Neuron (in vitro differentiated cells): ENCODE results near the gene MEIS1.

Source experiments
- H2AFZ ChIP-seq: one replicate; pipeline ENCODE4 v1.6.1; 2013; ENCODE audit warnings: low read depth, mild to moderate bottlenecking, inconsistent platforms, low read length, moderate library complexity
- H3K27me3 ChIP-seq: one replicate; pipeline ENCODE4 v1.6.1; 2013; ENCODE audit warnings: low read length; ENCODE audit not compliant: insufficient read depth
- H3K36me3 ChIP-seq: one replicate; pipeline ENCODE4 v1.6.1; 2013; ENCODE audit warnings: low read length; ENCODE audit not compliant: insufficient read depth
- H3K4me1 ChIP-seq: one replicate; pipeline ENCODE4 v1.6.1; 2013; ENCODE audit warnings: low read length; ENCODE audit not compliant: insufficient read depth
- H3K4me3 ChIP-seq: 2 replicates; pipeline ENCODE4 v1.5.1; 2013; ENCODE audit warnings: mild to moderate bottlenecking, low read length, moderate library complexity
- H3K9me3 ChIP-seq: one replicate; pipeline ENCODE4 v1.6.1; 2013; ENCODE audit warnings: low read length

The MEIS1 gene

DNA sequence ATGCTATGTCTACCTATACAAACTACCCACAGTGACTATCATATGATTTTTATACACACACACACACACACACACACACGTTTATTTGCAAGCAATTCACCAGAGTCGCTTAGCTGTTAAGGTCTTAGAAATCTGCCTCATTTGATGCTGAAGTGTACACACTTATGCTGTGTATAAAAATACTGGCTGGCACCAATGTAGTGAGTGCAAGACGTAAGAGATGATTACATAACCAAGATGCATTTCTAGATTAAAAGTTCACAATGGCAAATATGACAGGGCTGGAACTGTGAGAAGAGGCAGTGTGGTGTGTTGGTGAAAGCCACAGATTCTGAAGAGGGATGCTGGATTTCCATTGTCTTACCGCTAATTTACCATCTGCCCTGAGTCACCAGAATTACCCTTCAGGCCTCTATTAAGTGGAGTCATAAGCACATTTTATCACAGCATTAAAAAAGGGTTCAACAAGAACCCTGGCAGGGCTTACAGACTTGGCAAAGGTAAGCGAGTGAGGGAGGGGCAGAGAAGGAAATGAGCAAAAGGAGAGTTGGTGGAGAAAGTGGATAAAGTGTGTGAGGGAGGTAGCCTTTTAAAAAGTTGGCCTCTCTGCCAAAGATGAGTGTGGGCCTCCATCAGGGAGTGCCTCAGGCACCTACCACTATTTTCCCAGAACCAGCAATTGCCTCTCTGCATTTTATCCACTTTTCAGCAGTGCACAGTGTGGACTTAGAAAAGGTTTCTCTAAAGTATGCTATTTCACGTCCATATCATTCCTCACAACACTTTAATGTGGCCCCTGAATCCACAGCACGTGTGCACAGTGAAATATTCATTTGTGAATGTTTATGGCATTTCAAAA lies 21.5 kb downstream of the MEIS1 start:
- no peak overlapping the region for H2AFZ ChIP-seq

DNA sequence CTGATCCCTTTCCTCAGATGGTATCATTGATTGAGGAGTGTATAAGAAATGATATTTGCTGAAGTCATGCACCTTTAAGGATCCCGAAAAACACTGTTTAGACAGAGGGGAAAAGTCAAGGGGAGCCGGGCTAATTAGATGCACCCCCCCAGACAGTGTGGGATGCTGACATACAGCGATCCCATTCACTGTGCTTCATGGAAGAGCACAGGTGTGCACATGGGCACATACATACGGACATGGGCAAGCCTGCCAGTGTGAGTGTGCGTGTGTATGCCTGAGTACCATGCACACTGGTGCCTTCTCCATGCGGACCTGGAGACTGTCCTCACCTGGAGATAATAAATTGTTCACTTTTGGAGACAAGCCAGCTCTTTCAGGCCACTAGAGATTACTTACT lies 22.6 kb downstream of the MEIS1 start:
- Histone ChIP-seq H2AFZ (no peak overlapping the region), H3K4me1 (peaks cover 30% of the 10 kb centered on the region), H3K9me3 (no peaks in the 10 kb centered on the region), H3K4me3 (no peak overlapping the region), H3K27me3 (no peaks in the 10 kb centered on the region), H3K36me3 (peaks cover 37% of the 10 kb centered on the region)

More for the DNA sequence above, 21.5 kb downstream of the MEIS1 start:
- no peak overlapping the region for H3K4me3 ChIP-seq
- peaks cover 22% of the 10 kb centered on the region for H3K4me1 ChIP-seq
- H3K27me3 ChIP-seq: no peaks in the 10 kb centered on the region
- H3K9me3 ChIP-seq: no peaks in the 10 kb centered on the region
- peaks cover 39% of the 10 kb centered on the region for H3K36me3 ChIP-seq

DNA sequence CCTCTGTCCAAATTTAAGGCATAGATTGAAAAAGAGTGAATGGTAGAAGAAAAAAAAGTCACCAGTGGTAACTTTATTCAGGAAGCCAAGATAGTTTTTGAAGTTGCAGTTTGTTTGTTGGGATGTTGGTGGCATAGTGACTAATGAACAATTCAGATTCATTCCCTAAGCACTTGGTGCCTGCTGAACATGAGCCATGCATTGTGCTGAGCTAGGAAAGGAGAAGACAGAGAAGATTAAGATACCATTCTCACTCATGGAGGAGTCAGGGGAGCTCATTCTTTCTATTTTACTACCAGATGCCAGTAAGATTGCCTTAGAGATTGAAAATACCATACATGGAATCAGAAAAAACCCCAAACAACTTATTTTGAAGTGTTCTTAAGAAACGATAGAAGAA lies 25.1 kb downstream of the MEIS1 start:
- peaks cover 42% of the 10 kb centered on the region for H3K4me1 ChIP-seq
- H3K36me3 ChIP-seq: peaks cover 50% of the 10 kb centered on the region

DNA sequence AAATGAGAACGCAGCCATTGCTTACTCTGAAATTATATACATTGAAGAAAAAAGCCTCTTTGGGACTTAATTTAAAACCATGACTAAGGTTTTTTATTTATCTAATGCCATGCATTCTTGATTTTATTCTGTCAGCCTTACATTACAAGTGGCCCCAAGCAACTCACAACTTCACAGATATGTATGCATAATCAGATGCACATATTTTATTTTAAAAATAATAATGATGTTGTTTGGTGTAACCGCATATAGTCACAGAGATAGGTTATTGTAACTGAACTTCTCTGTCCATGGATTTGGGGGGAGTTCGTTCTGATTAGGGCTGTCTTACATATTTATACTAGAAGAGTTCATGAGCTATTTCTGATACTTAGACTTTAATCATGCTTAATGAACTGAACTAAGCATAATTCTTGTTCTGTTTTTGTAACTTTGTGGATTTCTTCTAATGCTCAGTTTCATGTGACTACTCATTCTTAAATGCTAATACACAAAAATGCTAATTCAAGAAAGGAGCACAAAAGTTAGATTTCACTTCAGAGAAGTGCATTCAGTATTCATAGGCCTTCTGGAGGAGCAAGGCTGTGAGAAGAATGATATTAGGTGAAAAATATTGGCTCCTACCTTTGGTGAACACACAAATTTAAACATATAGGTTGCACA lies 26.2 kb downstream of the MEIS1 start:
- no peaks in the 10 kb centered on the region for H3K9me3 ChIP-seq
- H3K36me3 ChIP-seq: peaks cover 39% of the 10 kb centered on the region
- H3K27me3 ChIP-seq: no peaks in the 10 kb centered on the region
- H3K4me3 ChIP-seq: no peak overlapping the region
- peaks cover 47% of the 10 kb centered on the region for H3K4me1 ChIP-seq
- no peak overlapping the region for H2AFZ ChIP-seq

More for the DNA sequence above, 25.1 kb downstream of the MEIS1 start:
- H3K4me3 ChIP-seq: no peak overlapping the region
- H3K27me3 ChIP-seq: no peaks in the 10 kb centered on the region
- no peaks in the 10 kb centered on the region for H3K9me3 ChIP-seq
- no peak overlapping the region for H2AFZ ChIP-seq

DNA sequence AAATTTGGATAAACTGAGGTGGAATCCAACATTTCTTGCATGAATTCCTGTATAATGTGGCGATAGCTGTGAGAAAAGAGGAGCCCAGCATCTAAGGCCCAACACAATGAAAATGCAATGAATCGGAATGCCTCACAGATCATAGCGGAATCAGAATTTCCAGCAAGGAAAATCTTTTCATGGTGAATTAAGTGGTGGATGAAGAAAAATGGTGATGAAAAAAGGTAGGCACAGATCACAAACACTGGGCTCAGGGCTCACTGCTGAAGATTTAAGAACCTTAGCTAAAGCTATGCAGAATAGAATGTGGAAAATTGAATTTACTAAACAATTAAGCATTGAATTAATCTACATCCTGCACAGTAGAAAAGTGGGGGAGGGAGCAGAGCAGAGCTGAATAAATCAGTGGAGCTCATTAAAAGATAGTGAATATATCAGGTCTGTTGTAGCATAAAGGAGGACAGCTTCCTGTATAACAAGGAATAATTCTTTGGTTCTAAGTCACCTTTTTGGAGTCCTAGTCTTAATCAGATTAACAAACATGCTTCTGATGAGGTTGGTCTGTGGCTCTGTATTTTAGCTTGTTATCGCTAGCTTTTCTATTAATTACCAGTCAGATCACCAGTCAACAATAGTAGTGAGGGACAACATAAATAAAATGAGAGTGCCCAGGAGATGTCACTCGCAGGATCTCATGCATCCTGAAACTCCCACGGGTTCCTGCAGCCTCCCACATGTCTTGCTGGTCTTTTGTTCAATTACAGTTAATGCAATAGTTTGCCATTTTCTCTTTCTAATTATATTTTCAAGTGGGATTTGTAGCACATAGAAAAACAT lies 27.0 kb downstream of the MEIS1 start:
- no peaks in the 10 kb centered on the region for H3K9me3 ChIP-seq
- no peak overlapping the region for H3K4me3 ChIP-seq
- H3K27me3 ChIP-seq: no peaks in the 10 kb centered on the region
- no peak overlapping the region for H2AFZ ChIP-seq
- H3K36me3 ChIP-seq: peaks cover 33% of the 10 kb centered on the region
- H3K4me1 ChIP-seq: peaks cover 47% of the 10 kb centered on the region

DNA sequence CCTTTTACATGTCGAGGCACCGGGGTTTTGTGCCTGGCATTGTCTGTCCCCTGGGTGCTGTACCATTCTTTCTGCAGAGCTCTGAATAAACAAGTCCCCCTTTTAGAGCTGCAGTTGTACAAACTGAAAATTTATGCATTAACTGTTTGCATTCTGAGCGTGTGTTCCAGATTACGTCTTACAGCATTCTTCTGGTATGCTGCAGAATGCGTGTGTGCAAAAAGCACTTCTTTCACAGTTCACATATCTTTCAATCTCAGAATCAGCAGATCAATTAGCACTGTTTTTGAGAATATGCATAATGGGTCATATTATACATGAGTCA lies 27.5 kb downstream of the MEIS1 start:
- no peak overlapping the region for H2AFZ ChIP-seq
- H3K4me1 ChIP-seq: peaks cover 47% of the 10 kb centered on the region
- H3K4me3 ChIP-seq: no peak overlapping the region
- peaks cover 28% of the 10 kb centered on the region for H3K36me3 ChIP-seq
- H3K9me3 ChIP-seq: no peaks in the 10 kb centered on the region
- no peaks in the 10 kb centered on the region for H3K27me3 ChIP-seq

DNA sequence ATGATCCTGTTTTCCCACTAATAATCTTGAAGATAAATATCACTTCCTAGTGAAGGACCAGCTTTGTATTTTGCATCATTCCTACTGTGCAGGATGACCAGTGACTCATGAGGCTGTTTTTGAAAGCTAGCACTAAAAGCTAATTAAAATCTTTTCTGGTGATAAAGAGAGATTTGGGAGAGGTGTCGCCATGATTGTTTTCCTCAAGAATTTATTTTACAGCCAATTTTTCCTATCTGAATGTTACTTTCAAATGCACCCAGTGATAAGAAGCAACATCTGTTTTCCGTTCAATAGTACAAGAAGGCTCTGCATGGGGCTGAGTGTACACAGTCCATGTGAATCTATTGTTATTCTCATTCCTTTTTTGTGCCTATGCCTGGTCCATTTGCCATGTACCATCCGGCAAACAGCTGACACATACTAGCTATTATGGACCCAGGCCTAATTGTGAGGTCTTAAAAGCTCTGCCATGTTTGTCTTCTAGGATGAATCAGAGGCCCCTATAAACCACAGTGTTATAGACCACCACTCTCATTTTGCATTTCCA lies 28.4 kb downstream of the MEIS1 start:
- Histone ChIP-seq H3K27me3 (no peaks in the 10 kb centered on the region), H3K4me1 (peaks cover 48% of the 10 kb centered on the region), H3K9me3 (no peaks in the 10 kb centered on the region), H3K36me3 (peaks cover 20% of the 10 kb centered on the region), H2AFZ (no peak overlapping the region), H3K4me3 (no peak overlapping the region)

DNA sequence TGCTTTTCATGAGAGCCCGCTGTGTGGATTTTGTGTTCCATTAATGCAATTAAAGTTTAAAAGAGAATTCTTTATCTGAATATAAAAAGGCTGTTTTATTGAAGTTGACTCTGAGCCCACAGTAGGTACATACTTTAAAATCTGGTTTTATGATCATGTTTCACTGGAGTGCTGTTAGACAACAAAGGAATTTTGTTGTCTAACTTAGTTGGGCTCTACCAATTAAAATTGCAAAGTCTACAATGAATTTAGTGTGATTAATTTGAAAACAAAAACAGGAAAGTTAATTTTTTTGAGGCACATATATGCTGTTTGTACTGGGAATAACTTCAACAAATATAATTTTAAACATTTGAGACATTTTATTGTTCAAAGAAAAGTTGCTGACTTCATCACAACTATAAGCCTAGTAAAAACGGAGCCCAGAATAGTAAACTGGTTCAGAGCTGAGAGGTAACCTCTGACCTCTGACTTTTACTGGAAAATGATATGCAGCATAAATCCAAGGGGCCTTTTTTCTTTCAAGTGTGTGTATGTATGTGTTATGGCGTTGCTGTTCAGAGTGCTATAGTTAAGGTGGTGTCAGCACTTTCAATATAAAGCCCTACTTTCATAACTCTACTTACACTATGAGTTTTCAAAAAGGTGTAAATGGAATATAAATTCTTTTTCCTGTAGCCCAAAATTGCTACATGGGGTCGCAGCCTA lies 30.2 kb downstream of the MEIS1 start:
- H3K9me3 ChIP-seq: no peaks in the 10 kb centered on the region
- no peaks in the 10 kb centered on the region for H3K27me3 ChIP-seq
- H3K36me3 ChIP-seq: peaks cover 18% of the 10 kb centered on the region
- H3K4me1 ChIP-seq: peaks cover 66% of the 10 kb centered on the region
- H2AFZ ChIP-seq: no peak overlapping the region
- no peak overlapping the region for H3K4me3 ChIP-seq

DNA sequence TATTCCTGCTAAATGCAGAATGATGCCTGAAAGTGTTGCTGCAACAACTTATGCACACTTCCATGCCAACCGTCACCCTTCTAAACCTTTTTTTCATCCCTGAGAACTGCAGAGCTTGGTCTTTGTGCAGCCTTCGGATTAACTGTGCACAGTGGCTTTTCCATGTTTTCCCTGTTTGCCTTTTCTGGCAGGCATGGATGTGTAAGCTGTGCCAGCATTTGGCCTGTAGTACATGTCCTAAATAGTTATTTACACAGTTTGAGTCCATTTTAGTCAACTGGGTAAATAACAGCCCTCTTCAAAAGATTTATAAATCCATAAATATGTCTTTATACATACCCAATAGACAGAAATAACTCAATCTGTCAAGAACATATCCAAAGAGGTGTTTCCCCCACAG lies 31.5 kb downstream of the MEIS1 start:
- Histone ChIP-seq H2AFZ (no peak overlapping the region), H3K4me1 (peaks cover 70% of the 10 kb centered on the region), H3K9me3 (no peaks in the 10 kb centered on the region), H3K36me3 (peaks cover 18% of the 10 kb centered on the region), H3K27me3 (no peaks in the 10 kb centered on the region), H3K4me3 (no peak overlapping the region)

DNA sequence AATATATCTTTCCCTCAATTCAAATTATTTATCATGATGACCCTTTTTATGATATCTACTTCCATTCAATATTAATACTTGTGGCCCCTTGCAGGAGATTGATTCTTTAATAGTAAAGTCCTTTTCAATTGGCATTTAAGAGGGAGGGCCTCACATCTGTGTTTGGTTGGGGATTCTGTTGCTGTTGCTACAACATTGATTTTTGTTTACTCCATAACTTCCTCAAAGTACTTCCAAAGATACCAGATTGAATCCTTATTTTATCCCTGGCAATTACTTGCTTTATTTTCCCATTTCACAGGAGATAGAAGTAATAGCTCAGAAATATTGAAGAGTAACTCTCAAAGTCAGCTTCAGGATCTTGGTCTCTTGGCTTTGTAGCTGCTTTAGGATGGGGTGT lies 32.8 kb downstream of the MEIS1 start:
- Histone ChIP-seq H3K36me3 (peaks cover 24% of the 10 kb centered on the region), H2AFZ (no peak overlapping the region), H3K4me3 (no peak overlapping the region), H3K9me3 (no peaks in the 10 kb centered on the region), H3K4me1 (peaks cover 62% of the 10 kb centered on the region), H3K27me3 (no peaks in the 10 kb centered on the region)

DNA sequence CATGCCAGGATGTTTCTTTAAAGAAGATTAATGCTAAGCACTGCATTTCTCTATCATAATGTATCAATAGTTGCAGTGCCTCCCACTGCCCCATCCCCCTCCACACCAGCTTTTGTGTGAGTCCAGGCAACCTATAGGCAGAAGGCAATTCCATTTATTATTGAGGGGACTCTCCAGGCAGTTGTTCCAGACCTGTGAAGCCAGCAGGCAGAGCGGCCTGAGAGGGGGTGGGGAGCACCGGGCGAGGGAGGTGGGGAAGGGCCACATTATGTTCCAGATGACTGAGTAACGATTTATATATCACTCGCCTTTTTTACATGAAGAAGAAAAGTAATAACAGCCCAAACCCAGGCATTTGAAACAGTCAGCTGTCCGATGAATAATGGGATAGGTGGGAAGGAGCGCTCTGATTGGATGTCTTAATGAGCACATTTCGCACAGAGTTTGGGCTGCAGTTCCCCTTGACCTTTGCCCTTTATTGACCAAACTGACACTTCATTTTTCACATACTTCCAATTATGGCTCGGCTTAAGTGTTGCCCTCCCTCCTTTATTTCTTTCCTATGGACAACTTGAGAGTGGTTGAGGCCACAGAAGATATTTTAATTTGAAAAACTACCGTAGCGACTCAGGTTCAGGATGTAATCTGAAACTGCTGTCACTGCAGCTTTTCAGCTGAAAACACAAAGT lies 34.4 kb downstream of the MEIS1 start:
- peaks cover 49% of the 10 kb centered on the region for H3K4me1 ChIP-seq
- peaks cover 21% of the 10 kb centered on the region for H3K36me3 ChIP-seq
- H2AFZ ChIP-seq: no peak overlapping the region
- no peaks in the 10 kb centered on the region for H3K27me3 ChIP-seq
- H3K4me3 ChIP-seq: peak overlapping the region; percentile 28
- H3K9me3 ChIP-seq: no peaks in the 10 kb centered on the region

DNA sequence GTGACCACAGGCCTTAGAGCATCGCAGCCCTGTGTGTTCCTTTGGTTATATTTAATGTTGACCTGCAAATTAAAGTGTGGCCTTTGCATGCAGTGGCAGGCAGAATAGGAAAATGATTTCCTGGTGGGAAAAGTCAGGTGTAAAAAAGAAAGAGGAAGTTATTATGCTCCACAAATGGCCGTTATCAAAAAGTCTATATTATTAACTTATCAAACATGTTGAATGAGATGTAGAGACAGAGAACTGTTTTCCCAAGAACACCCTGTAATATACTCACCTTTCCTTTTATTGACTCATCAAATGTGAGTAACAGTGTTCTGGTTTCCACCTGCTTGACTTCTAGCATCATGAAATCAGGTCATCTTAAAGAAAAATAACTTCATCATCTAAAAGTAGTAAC lies 35.3 kb downstream of the MEIS1 start:
- peak overlapping the region; percentile 28 for H3K4me3 ChIP-seq
- no peaks in the 10 kb centered on the region for H3K9me3 ChIP-seq
- H2AFZ ChIP-seq: no peak overlapping the region
- H3K36me3 ChIP-seq: peaks cover 21% of the 10 kb centered on the region
- no peaks in the 10 kb centered on the region for H3K27me3 ChIP-seq
- H3K4me1 ChIP-seq: peaks cover 42% of the 10 kb centered on the region
